ENCODE data around the gene MAP6. TPM values are rescaled to one million over a fixed set of nuclear protein-coding genes. Genes with fewer than 3 reads are reported as not detected.
"Not testable (repeated sequence)": the region's sequence is repeated elsewhere in the genome, so short reads cannot be mapped to it uniquely, and the experiment has no call there.

MAP6 gene
- polyA plus RNA-seq, 1 experiment, result 1.5 TPM

DNA sequence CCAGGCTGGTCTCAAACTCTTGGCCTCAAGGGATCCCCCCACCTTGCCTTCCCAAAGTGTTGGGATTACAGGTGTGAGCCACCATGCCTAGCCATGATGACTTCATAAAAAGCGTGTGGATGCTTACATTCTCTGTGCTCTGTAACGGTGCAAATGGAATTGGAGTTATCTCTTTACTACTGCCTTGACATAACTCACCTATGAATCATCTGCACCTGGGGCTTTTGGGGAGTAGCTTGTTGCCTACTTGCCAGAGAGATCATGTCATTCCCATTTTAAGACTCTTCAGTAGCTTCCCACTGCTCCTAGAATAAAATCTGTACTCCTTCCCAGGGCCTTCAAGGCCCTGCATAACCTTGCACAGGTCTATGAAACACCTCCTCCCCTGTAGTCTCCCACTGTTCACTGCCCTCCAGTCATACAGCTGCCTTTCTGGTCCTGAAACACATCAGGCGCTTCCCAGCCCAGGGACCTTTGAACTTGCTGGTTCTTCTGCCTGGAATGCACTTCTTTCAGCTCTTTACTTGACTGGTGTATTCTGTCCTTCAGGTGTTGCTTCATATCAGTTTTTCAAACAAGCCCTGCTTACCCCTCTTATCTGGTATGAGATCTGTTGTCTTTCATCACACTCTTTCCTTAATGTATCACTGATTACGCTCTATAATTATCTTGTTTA lies 29.2 kb upstream of the MAP6 start:
- POLR2A ChIA-PET, result no interaction called here

DNA sequence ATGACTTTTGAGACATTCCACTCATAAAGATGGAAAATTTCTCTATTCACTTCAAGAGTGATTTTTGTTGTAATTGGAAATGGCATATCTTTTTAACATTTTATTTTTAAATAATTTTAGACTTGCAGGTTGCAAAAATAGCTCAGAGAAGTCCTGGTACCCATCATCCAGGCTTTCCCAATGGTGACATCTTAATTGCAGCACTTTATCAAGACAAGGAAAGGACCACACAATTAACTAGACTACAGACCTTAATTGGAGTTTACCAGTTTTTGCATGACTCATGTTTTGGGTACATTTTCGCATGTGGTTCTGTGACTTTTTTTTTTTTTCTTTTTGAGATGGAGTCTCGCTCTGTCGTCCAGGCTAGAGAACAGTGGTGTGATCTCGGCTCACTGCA lies 23.0 kb upstream of the MAP6 start:
- H3K4me3 ChIP-seq (ENCODE audit: low read depth, low read length), result no peak overlapping the region
- CTCF ChIA-PET, result no interaction called here
- POLR2A ChIA-PET, result no interaction called here
- H3K27ac ChIP-seq (ENCODE audit: low read depth, low read length), result no peak overlapping the region
- peaks cover 16% of the 10 kb centered on the region for H3K27me3 ChIP-seq (ENCODE audit: control insufficient read depth, insufficient read depth, low read length)
- TF ChIP-seq, protein P1, sequence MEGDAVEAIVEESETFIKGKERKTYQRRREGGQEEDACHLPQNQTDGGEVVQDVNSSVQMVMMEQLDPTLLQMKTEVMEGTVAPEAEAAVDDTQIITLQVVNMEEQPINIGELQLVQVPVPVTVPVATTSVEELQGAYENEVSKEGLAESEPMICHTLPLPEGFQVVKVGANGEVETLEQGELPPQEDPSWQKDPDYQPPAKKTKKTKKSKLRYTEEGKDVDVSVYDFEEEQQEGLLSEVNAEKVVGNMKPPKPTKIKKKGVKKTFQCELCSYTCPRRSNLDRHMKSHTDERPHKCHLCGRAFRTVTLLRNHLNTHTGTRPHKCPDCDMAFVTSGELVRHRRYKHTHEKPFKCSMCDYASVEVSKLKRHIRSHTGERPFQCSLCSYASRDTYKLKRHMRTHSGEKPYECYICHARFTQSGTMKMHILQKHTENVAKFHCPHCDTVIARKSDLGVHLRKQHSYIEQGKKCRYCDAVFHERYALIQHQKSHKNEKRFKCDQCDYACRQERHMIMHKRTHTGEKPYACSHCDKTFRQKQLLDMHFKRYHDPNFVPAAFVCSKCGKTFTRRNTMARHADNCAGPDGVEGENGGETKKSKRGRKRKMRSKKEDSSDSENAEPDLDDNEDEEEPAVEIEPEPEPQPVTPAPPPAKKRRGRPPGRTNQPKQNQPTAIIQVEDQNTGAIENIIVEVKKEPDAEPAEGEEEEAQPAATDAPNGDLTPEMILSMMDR (IDR thresholded peaks at IDR 0.05; ENCODE audit: low read depth, low read length), result no peak
- no peak for DNase-seq (ENCODE audit: low read depth, low spot score)
- no peaks in the 10 kb centered on the region for H3K9me3 ChIP-seq (ENCODE audit: control insufficient read depth, insufficient read depth, low read length)

More for the DNA sequence above, 29.2 kb upstream of the MAP6 start:
- TF ChIP-seq, protein P1 (IDR thresholded peaks at IDR 0.05; ENCODE audit: low read depth, low read length), result no peak
- H3K27me3 ChIP-seq (ENCODE audit: control insufficient read depth, insufficient read depth, low read length), result peaks cover 10% of the 10 kb centered on the region
- CTCF ChIA-PET, result interaction anchor here (0.7 to 1.6 kb wide), 2 partner anchors 8 to 9 kb away, joined by 3 to 6 read pairs; no protein-coding TSS in a partner anchor
- H3K4me3 ChIP-seq (ENCODE audit: low read depth, low read length), result no peak overlapping the region
- DNase-seq (ENCODE audit: low read depth, low spot score), result no peak
- H3K27ac ChIP-seq (ENCODE audit: low read depth, low read length), result no peak overlapping the region
- no peaks in the 10 kb centered on the region for H3K9me3 ChIP-seq (ENCODE audit: control insufficient read depth, insufficient read depth, low read length)

DNA sequence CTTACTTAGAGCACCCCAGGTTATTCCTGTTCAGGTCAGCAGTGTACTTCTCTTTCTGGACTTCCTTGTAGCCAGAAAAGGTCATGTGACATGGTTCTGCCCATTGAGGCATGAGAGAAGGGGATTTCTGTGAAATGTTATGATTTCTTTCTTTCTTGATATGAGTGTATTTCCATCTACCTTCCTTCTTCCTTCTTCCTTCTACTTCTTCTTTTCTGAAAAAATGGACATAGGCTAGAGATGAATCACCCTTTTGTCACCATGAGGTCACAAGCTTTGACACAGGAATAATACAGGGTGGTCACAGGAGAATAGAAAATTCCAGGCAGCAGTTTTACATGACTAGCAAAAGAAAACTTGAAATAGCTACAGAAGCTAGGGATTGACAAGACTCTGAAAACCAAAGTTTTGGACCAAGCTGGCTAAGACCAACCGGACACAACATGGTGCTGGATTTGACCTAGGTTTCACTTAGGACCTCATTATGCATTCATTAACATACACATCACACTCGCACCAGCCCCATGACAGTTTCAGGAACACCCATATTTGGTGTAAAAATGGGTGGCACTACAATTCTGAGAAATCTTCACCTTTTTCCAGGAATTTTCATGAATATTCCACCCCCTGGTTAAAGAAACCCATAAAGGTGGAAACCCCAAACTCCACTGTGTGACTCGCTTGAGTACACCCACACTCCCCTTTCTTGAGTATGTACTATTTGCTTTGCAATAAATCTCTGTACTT lies 21.2 kb upstream of the MAP6 start:
- peaks cover 22% of the 10 kb centered on the region for H3K27me3 ChIP-seq (ENCODE audit: control insufficient read depth, insufficient read depth, low read length)
- CTCF ChIA-PET, result no interaction called here

DNA sequence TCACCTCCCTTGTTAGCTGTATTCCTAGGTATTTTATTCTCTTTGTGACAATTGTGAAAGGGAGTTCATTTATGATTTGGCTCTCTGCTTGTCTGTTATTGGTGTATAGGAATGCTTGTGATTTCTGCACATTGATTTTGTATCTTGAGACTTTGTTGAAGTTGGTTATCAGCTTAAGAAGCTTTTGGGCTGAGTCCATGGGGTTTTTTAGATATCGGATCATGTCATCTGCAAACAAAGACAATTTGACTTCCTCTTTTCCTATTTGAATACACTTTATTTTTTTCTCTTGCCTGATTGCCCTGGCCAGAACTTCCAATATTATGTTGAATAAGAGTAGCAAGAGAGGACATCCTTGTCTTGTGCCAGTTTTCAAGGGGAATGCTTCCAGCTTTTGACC lies 15.0 kb upstream of the MAP6 start:
- DNase-seq (ENCODE audit: low read depth, low spot score); H3K4me3 ChIP-seq (ENCODE audit: low read depth, low read length); H3K27ac ChIP-seq (ENCODE audit: low read depth, low read length); H3K9me3 ChIP-seq (ENCODE audit: control insufficient read depth, insufficient read depth, low read length); CTCF ChIA-PET: not testable (repeated sequence)
- H3K27me3 ChIP-seq (ENCODE audit: control insufficient read depth, insufficient read depth, low read length), result peaks cover 32% of the 10 kb centered on the region
- POLR2A ChIA-PET, result interaction anchor here (0.6 kb wide), 1 partner anchor 125 kb away, joined by 3 read pairs; no protein-coding TSS in a partner anchor

More for the DNA sequence above, 21.2 kb upstream of the MAP6 start:
- Histone ChIP-seq H3K27ac (ENCODE audit: low read depth, low read length) (no peak overlapping the region), H3K9me3 (ENCODE audit: control insufficient read depth, insufficient read depth, low read length) (no peaks in the 10 kb centered on the region), H3K4me3 (ENCODE audit: low read depth, low read length) (no peak overlapping the region)
- POLR2A ChIA-PET, result no interaction called here
- TF ChIP-seq, protein P1 (IDR thresholded peaks at IDR 0.05; ENCODE audit: low read depth, low read length), result no peak
- DNase-seq (ENCODE audit: low read depth, low spot score), result no peak

DNA sequence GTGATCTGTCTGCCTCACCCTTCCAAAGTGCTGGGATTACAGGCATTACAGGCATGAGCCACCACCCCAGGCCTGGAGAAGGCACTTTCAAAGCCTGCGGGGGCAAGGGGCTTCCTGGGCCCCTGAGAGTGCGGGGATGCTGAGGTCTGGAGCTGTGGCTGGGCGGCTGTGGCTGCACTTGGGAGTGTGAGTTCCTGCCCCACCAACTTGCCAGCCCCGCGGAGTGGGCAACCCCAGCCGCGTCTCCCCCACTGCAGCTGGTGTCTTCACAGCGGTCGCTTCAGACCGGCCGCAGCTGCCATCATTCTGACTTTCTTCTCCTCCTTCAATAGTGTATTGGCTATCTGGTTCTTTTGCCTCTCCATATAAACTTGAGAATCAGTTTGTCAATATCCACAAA lies 10.7 kb upstream of the MAP6 start:
- ChIA-PET CTCF (interaction anchor here (2.1 kb wide), 1 partner anchor 27 kb away, joined by 8 read pairs; no protein-coding TSS in a partner anchor), POLR2A (no interaction called here)
- H3K27ac ChIP-seq (ENCODE audit: low read depth, low read length), result no peak overlapping the region
- H3K9me3 ChIP-seq (ENCODE audit: control insufficient read depth, insufficient read depth, low read length), result no peaks in the 10 kb centered on the region
- DNase-seq (ENCODE audit: low read depth, low spot score), result no peak
- peaks cover 31% of the 10 kb centered on the region for H3K27me3 ChIP-seq (ENCODE audit: control insufficient read depth, insufficient read depth, low read length)
- no peak overlapping the region for H3K4me3 ChIP-seq (ENCODE audit: low read depth, low read length)
- TF ChIP-seq, protein P1 (IDR thresholded peaks at IDR 0.05; ENCODE audit: low read depth, low read length), result no peak
